OCI-LY7 (cell line): ENCODE results near the gene ITGAV. TPM values are rescaled to one million over a fixed set of nuclear protein-coding genes. Genes with fewer than 3 reads are reported as not detected.
A peak's percentile ranks its signal among the peaks of the same experiment; 100 is the strongest.

Experiments used
- Bru-seq: library from RNA; stranded (reverse); fragments of 400-500 nt; gene quantifications from one replicate; lab custom pipeline; 2021; lab: Mats Ljungman, UMichigan
- BruChase-seq, 2 experiments: library from RNA; stranded (reverse); fragments of 400-500 nt; gene quantifications; one replicate each; lab custom pipeline; 2021; lab: Mats Ljungman, UMichigan
- BruUV-seq: library from RNA; stranded (reverse); fragments of 400-500 nt; replicated peaks from 2 replicates; lab custom pipeline; 2021; lab: Mats Ljungman, UMichigan
- CTCF ChIA-PET: fragments of 300-600 bp; sonication (Branson Sonifier 250); formaldehyde crosslinking; loops from one replicate; lab custom pipeline; 2022; ENCODE audit warnings: antibody characterized with exemption; ENCODE audit not compliant: unreplicated experiment; lab: Charles Lee
- POLR2A ChIA-PET: fragments of 300-600 bp; sonication (Branson Sonifier 250); formaldehyde crosslinking; loops from one replicate; lab custom pipeline; 2022; ENCODE audit warnings: antibody characterized with exemption; lab: Charles Lee
- DNase-seq: peaks from one replicate; pipeline ENCODE4 v3.0.0-alpha.2; 2015; ENCODE audit warnings: low spot score
- H2AFZ ChIP-seq: fragments of 200-600 bp; sonication (generic), shearing (Covaris generic); 2 replicates; pipeline ENCODE4 v1.6.1; 2014; ENCODE audit warnings: mild to moderate bottlenecking, antibody characterized with exemption, low read length, moderate library complexity
- H3K27ac ChIP-seq: fragments of 200-600 bp; sonication (generic); 2 replicates; pipeline ENCODE4 v1.5.1; 2014; ENCODE audit warnings: mixed run types, low read depth, mild to moderate bottlenecking, moderate library complexity, low read length, inconsistent platforms; ENCODE audit not compliant: poor library complexity, severe bottlenecking
- H3K36me3 ChIP-seq: fragments of 200-600 bp; sonication (generic); 2 replicates; pipeline ENCODE4 v1.6.1; 2014; ENCODE audit warnings: mild to moderate bottlenecking, antibody characterized with exemption, low read length, moderate library complexity, mixed read lengths; ENCODE audit not compliant: insufficient read depth
- H3K4me1 ChIP-seq: fragments of 200-600 bp; sonication (generic); 2 replicates; pipeline ENCODE4 v1.5.1; 2014; ENCODE audit warnings: mild to moderate bottlenecking, low read length; ENCODE audit not compliant: insufficient read depth, poor library complexity, severe bottlenecking
- H3K4me2 ChIP-seq: fragments of 200-600 bp; sonication (generic); 2 replicates; pipeline ENCODE4 v1.6.1; 2014; ENCODE audit warnings: mild to moderate bottlenecking, low read length
- H3K4me3 ChIP-seq: fragments of 200-600 bp; sonication (generic); 2 replicates; pipeline ENCODE4 v1.5.1; 2014; ENCODE audit warnings: mild to moderate bottlenecking, low read depth, low read length; ENCODE audit not compliant: poor library complexity, severe bottlenecking
- H3K79me2 ChIP-seq: fragments of 200-600 bp; sonication (generic); 2 replicates; pipeline ENCODE4 v1.6.1; 2016; ENCODE audit warnings: low read depth, mild to moderate bottlenecking, low read length, moderate library complexity, mixed read lengths; ENCODE audit not compliant: insufficient read depth
- H3K9me2 ChIP-seq: fragments of 200-600 bp; sonication (generic); 2 replicates; pipeline ENCODE4 v1.6.1; 2016; ENCODE audit warnings: mild to moderate bottlenecking, low read length, mixed read lengths; ENCODE audit not compliant: insufficient read depth
- H3K9me3 ChIP-seq: fragments of 200-600 bp; sonication (generic); 2 replicates; pipeline ENCODE4 v1.6.1; 2014; ENCODE audit warnings: mild to moderate bottlenecking, mixed run types, low read length, mixed read lengths
- H4K20me1 ChIP-seq: fragments of 200-600 bp; sonication (generic); 2 replicates; pipeline ENCODE4 v1.6.1; 2014; ENCODE audit warnings: mild to moderate bottlenecking, antibody characterized with exemption, low read length, moderate library complexity, mixed read lengths; ENCODE audit not compliant: insufficient read depth
- CTCF ChIP-seq: fragments of 200-600 bp; sonication (generic); conservative IDR thresholded peaks from 2 replicates; pipeline ENCODE4 v1.5.1; 2014; ENCODE audit warnings: mild to moderate bottlenecking, antibody characterized with exemption, low read length, moderate library complexity, mixed read lengths
- EZH2phosphoT487 ChIP-seq: fragments of 200-600 bp; sonication (generic); IDR thresholded peaks from 2 replicates; pipeline ENCODE4 v1.6.1; 2018; ENCODE audit warnings: low read depth, borderline replicate concordance, mild to moderate bottlenecking, mixed run types, antibody characterized with exemption, low read length, moderate library complexity, mixed read lengths
- intact Hi-C: fragments of 100-400 bp; cut with micrococcal nuclease; formaldehyde crosslinking; loops from one replicate; pipeline ENCODE4 v1.10.0; 2022; ENCODE audit not compliant: unreplicated experiment
- long read RNA-seq: library from polyadenylated mRNA; stranded (forward); transcript quantifications from one replicate; pipeline ENCODE4 v2.0.0, GENCODE V29; 2022
- total RNA-seq, 2 experiments: library from RNA; depleted of rRNA in 1 of 2; stranded (reverse); fragments of >200 nt in 1 of 2; shearing (Covaris generic) in 1 of 2; gene quantifications; 2 replicates each; pipeline ENCODE4 v1.2.3, GENCODE V29; 2014 to 2022

ITGAV gene
- total RNA-seq (2014; rRNA removed; shearing (Covaris generic)) (1.5 and 3.2 TPM in 2 replicates), total RNA-seq (2022) (0.48 and 1.1 TPM in 2 replicates), Bru-seq, nascent RNA (percentile 31 among the genes with signal in this experiment), BruChase-seq, experiment 1, labeled RNA remaining after a 6-hour chase (percentile 27 among the genes with signal in this experiment), BruChase-seq, experiment 2, labeled RNA remaining after a 2-hour chase (percentile 32 among the genes with signal in this experiment)
- long read RNA-seq, result 0 reads

GRCh38 chr2:186589612-186590349 is at the start of gene ITGAV:
Gene ITGAV, plus strand, starts transcription at chr2:186590056. Its CDS starts 283 bp downstream, at chr2:186590339.
- POLR2A ChIA-PET, result interaction anchor here (0.6 to 1.2 kb wide), 7 partner anchors 8 to 118 kb away, joined by 3 to 5 read pairs (median 3); no protein-coding TSS in a partner anchor
- no peaks in the 10 kb centered on the region for H3K9me3 ChIP-seq
- intact Hi-C loops, result no loop called here
- H2AFZ ChIP-seq, result peak within 1 kb of the TSS; percentile 96
- TF ChIP-seq EZH2phosphoT487 (no peak), CTCF (no peak)
- H3K27ac ChIP-seq, result no peak within 1 kb of the TSS
- no peaks in the 10 kb centered on the region for H3K9me2 ChIP-seq
- no peaks in the 10 kb centered on the region for H3K36me3 ChIP-seq
- no TSS peak for BruUV-seq
- peak; percentile 72 for DNase-seq
- peak within 1 kb of the TSS; percentile 77 for H3K4me2 ChIP-seq
- CTCF ChIA-PET, result no interaction called here
- no peaks in the 10 kb centered on the region for H4K20me1 ChIP-seq
- peak within 1 kb of the TSS; percentile 69 for H3K4me3 ChIP-seq
- H3K4me1 ChIP-seq, result peaks cover 16% of the 10 kb centered on the region
- H3K79me2 ChIP-seq, result no peaks in the 10 kb centered on the region

DNA sequence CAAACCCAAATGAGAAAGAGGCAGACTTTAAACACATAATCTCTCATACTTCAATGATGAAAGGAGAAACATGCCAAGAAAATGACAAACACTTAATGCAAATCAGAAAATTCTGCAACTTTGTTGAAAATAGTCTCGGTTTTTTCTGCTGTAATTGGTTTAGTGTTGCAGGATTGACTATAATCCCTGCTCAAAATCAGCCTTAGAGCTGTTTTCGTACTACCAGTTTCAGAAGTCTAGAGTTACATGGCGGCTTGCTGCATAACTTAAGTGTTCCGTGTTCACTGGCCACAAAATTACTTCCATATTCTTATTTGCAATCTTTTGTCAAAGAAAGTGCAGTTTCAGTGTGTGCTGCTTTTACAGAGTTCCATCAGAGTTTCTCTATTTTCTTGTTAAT is 48.9 kb upstream of the ITGAV start:
- Histone ChIP-seq H3K27ac (no peak overlapping the region), H3K4me2 (no peak overlapping the region), H4K20me1 (no peaks in the 10 kb centered on the region), H3K4me1 (no peaks in the 10 kb centered on the region), H3K79me2 (no peaks in the 10 kb centered on the region), H3K4me3 (no peak overlapping the region), H2AFZ (no peak overlapping the region), H3K9me3 (no peaks in the 10 kb centered on the region), H3K9me2 (no peaks in the 10 kb centered on the region), H3K36me3 (no peaks in the 10 kb centered on the region)
- no TSS peak for BruUV-seq
- intact Hi-C loops, result no loop called here
- CTCF ChIA-PET, result no interaction called here
- TF ChIP-seq EZH2phosphoT487 (no peak), CTCF (no peak)
- DNase-seq, result no peak
- POLR2A ChIA-PET, result no interaction called here

GRCh38 chr2:186542002-186542401 is 47.9 kb upstream of the ITGAV start:
- ChIA-PET POLR2A (interaction anchor here (0.6 kb wide), 1 partner anchor 156 kb away, joined by 3 read pairs; no protein-coding TSS in a partner anchor), CTCF (no interaction called here)
- Histone ChIP-seq H3K4me3 (no peak overlapping the region), H3K36me3 (no peaks in the 10 kb centered on the region), H4K20me1 (no peaks in the 10 kb centered on the region), H3K9me2 (no peaks in the 10 kb centered on the region), H2AFZ (no peak overlapping the region), H3K79me2 (no peaks in the 10 kb centered on the region), H3K4me2 (no peak overlapping the region), H3K9me3 (no peaks in the 10 kb centered on the region), H3K27ac (no peak overlapping the region), H3K4me1 (no peaks in the 10 kb centered on the region)
- DNase-seq, result no peak
- TF ChIP-seq EZH2phosphoT487 (no peak), CTCF (no peak)
- BruUV-seq, result no TSS peak
- intact Hi-C loops, result no loop called here
